H9 (cell line): ENCODE measurements around the gene PPOX. TPM values are rescaled to one million over a fixed set of nuclear protein-coding genes. Genes with fewer than 3 reads are reported as not detected.

Experiments used
- DNase-seq: peaks from one replicate; pipeline ENCODE4 v3.0.0-alpha.2; 2017
- H2AFZ ChIP-seq: one replicate; pipeline ENCODE4 v1.6.1; 2013; ENCODE audit warnings: mild to moderate bottlenecking, low read length, control low read depth, moderate library complexity
- H2AK5ac ChIP-seq: 2 replicates; pipeline ENCODE4 v1.6.1; 2013; ENCODE audit warnings: low read length, control low read depth, mixed read lengths; ENCODE audit not compliant: insufficient read length
- H2BK120ac ChIP-seq: one replicate; pipeline ENCODE4 v1.6.1; 2013; ENCODE audit warnings: low read depth, mild to moderate bottlenecking, low read length, control low read depth, inconsistent platforms; ENCODE audit not compliant: poor library complexity, severe bottlenecking
- H2BK12ac ChIP-seq: 2 replicates; pipeline ENCODE4 v1.6.1; 2013; ENCODE audit warnings: low read length, control low read depth, mixed read lengths, low read depth; ENCODE audit not compliant: insufficient read length
- H2BK15ac ChIP-seq: 2 replicates; pipeline ENCODE4 v1.6.1; 2013; ENCODE audit warnings: low read depth, low read length, control low read depth
- H2BK20ac ChIP-seq: one replicate; pipeline ENCODE4 v1.6.1; 2013; ENCODE audit warnings: low read depth, mild to moderate bottlenecking, low read length, control low read depth, inconsistent platforms; ENCODE audit not compliant: poor library complexity, severe bottlenecking
- H2BK5ac ChIP-seq: 2 replicates; pipeline ENCODE4 v1.6.1; 2013; ENCODE audit warnings: low read length, control low read depth, mixed read lengths; ENCODE audit not compliant: insufficient read length
- H3K14ac ChIP-seq: 2 replicates; pipeline ENCODE4 v1.6.1; 2013; ENCODE audit warnings: low read length, control low read depth; ENCODE audit not compliant: insufficient read depth
- H3K18ac ChIP-seq: 2 replicates; pipeline ENCODE4 v1.6.1; 2013; ENCODE audit warnings: low read depth, mild to moderate bottlenecking, mixed read lengths, low read length, control low read depth; ENCODE audit not compliant: insufficient read length
- H3K23ac ChIP-seq: 2 replicates; pipeline ENCODE4 v1.6.1; 2013; ENCODE audit warnings: low read length, control low read depth, mixed read lengths, low read depth; ENCODE audit not compliant: insufficient read length
- H3K23me2 ChIP-seq: 2 replicates; pipeline ENCODE4 v1.6.1; 2013; ENCODE audit warnings: low read depth, mild to moderate bottlenecking, mixed read lengths, low read length, control low read depth; ENCODE audit not compliant: insufficient read length, poor library complexity, severe bottlenecking
- H3K27ac ChIP-seq: 2 replicates; pipeline ENCODE4 v1.5.1; 2013; ENCODE audit warnings: low read length, control low read depth, mixed read lengths, low read depth; ENCODE audit not compliant: insufficient read length
- H3K27me3 ChIP-seq: 2 replicates; pipeline ENCODE4 v1.6.1; 2013; ENCODE audit warnings: low read length, control low read depth, inconsistent platforms; ENCODE audit not compliant: insufficient read depth
- H3K4ac ChIP-seq: 2 replicates; pipeline ENCODE4 v1.6.1; 2013; ENCODE audit warnings: low read depth, mild to moderate bottlenecking, control low read depth, inconsistent platforms, low read length, moderate library complexity
- H3K4me1 ChIP-seq: 2 replicates; pipeline ENCODE4 v1.6.1; 2013; ENCODE audit warnings: low read length, control low read depth, inconsistent platforms; ENCODE audit not compliant: insufficient read depth
- H3K4me2 ChIP-seq: 2 replicates; pipeline ENCODE4 v1.6.1; 2013; ENCODE audit warnings: low read length, control low read depth, mixed read lengths; ENCODE audit not compliant: insufficient read length, insufficient read depth
- H3K56ac ChIP-seq: 2 replicates; pipeline ENCODE4 v1.6.1; 2013; ENCODE audit warnings: low read depth, mild to moderate bottlenecking, mixed read lengths, low read length, control low read depth; ENCODE audit not compliant: insufficient read length
- H3K79me1 ChIP-seq: 2 replicates; pipeline ENCODE4 v1.6.1; 2013; ENCODE audit warnings: low read depth, mild to moderate bottlenecking, moderate library complexity, low read length, control low read depth, inconsistent platforms; ENCODE audit not compliant: insufficient read depth, poor library complexity, severe bottlenecking
- H3K79me2 ChIP-seq: 2 replicates; pipeline ENCODE4 v1.6.1; 2013; ENCODE audit warnings: low read length, control low read depth, inconsistent platforms; ENCODE audit not compliant: insufficient read depth
- H3K9ac ChIP-seq: 2 replicates; pipeline ENCODE4 v1.6.1; 2013; ENCODE audit warnings: low read length, control low read depth, mixed read lengths; ENCODE audit not compliant: insufficient read length; ENCODE audit errors: extremely low read depth
- H3K9me3 ChIP-seq: one replicate; pipeline ENCODE4 v1.6.1; 2013; ENCODE audit warnings: low read depth, low read length, inconsistent platforms; ENCODE audit not compliant: control insufficient read depth
- H3T11ph ChIP-seq: one replicate; pipeline ENCODE4 v1.6.1; 2013; ENCODE audit warnings: mild to moderate bottlenecking, low read length, control low read depth, inconsistent platforms
- H4K20me1 ChIP-seq: one replicate; pipeline ENCODE4 v1.6.1; 2013; ENCODE audit not compliant: control insufficient read depth, insufficient read length, insufficient read depth
- H4K5ac ChIP-seq: 2 replicates; pipeline ENCODE4 v1.6.1; 2013; ENCODE audit warnings: low read depth, mild to moderate bottlenecking, mixed read lengths, low read length, control low read depth; ENCODE audit not compliant: insufficient read length
- H4K8ac ChIP-seq: replicated peaks from 2 replicates; pipeline ENCODE4 v1.6.1; 2013; ENCODE audit warnings: low read length, control low read depth, mixed read lengths, low read depth; ENCODE audit not compliant: insufficient read length
- H4K91ac ChIP-seq: 2 replicates; pipeline ENCODE4 v1.6.1; 2013; ENCODE audit warnings: low read depth, mild to moderate bottlenecking, moderate library complexity, mixed read lengths, low read length, control low read depth; ENCODE audit not compliant: insufficient read length
- H3K27ac Mint-ChIP-seq, 3 experiments: 2 replicates in 2 of 3; 3 replicates in 1 of 3; pipeline ENCODE4 v1.8.0; 2020 to 2021; ENCODE audit warnings: mixed read lengths in 3 of 3, mild to moderate bottlenecking in 1 of 3, moderate library complexity in 1 of 3
- H3K27me3 Mint-ChIP-seq: 2 replicates; pipeline ENCODE4 v1.8.0; 2021; ENCODE audit warnings: low read depth, mild to moderate bottlenecking, moderate library complexity, mixed read lengths
- H3K36me3 Mint-ChIP-seq, 3 experiments: 2 replicates in 2 of 3; 3 replicates in 1 of 3; pipeline ENCODE4 v1.8.0; 2020 to 2021; ENCODE audit warnings: low read depth in 3 of 3, mixed read lengths in 3 of 3; ENCODE audit not compliant: insufficient read depth in 1 of 3
- H3K4me1 Mint-ChIP-seq, 2 experiments: 2 replicates each; pipeline ENCODE4 v1.8.0; 2020; ENCODE audit warnings: mixed read lengths in 2 of 2
- H3K4me3 Mint-ChIP-seq, 2 experiments: 2 replicates in 1 of 2; 3 replicates in 1 of 2; pipeline ENCODE4 v1.8.0; 2020 to 2021; ENCODE audit warnings: mild to moderate bottlenecking in 2 of 2, mixed read lengths in 2 of 2, moderate library complexity in 1 of 2
- H3K9me3 Mint-ChIP-seq, 2 experiments: 2 replicates in 1 of 2; 3 replicates in 1 of 2; pipeline ENCODE4 v1.8.0; 2020; ENCODE audit warnings: mild to moderate bottlenecking in 2 of 2, mixed read lengths in 2 of 2, moderate library complexity in 1 of 2
- WGBS: extraction: QIAGEN DNeasy Blood & Tissue Kit; methylation state at CpG from one replicate; pipeline ENCODE4 v1.1.7; 2013; ENCODE audit warnings: missing lambda C conversion rate, low lambda C conversion rate, mixed read lengths; ENCODE audit not compliant: insufficient read length; ENCODE audit errors: extremely low coverage; 5-methylcytosine and 5-hydroxymethylcytosine counted together
- total RNA-seq: library from RNA; stranded (reverse); gene quantifications from 2 replicates; pipeline ENCODE4 v1.2.1, GENCODE V29; 2021
- TF ChIP-seq, protein P1 (sequence below): fragments of 200-600 bp; sonication (generic); conservative IDR thresholded peaks from 3 replicates; pipeline ENCODE4 v1.8.0; 2021; ENCODE audit warnings: antibody characterized with exemption, mild to moderate bottlenecking

The PPOX gene
- total RNA-seq, 1 experiment from 2014 or later, result 39.8 TPM

DNA sequence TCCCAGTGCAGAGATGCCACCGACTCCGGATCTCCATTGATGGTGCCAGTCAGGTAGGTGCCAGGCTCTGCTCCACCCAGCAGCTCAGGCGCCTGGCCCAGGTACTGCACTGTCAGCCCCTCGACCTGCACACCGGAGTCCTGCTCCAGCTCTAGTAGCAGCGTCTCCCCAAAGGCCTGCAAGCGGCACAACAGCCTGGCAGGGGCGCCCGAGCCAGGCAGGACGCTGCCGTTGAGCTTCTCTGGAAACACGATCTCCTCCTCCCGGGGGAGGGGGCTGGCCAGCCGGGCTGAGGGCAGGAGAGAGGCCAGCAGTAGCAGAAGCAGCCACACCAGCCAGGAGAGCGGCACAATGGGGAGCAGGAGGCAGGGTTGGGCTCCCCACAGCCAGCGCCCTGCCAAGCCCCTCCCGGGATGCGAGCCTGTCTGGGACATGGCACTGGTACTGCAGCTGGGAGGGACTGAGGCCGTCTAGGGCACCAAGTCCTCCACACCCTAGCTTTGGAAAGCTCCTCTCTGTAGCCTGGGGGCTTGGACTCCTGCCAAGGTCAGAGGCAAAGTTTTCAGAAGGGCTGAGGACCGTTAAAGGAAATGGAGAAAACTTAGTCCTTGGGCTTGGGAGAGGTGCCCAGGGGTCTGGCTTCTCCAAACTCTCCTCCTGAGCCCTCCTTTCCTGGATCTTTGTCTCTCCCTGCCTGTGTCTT is 32.1 kb downstream of the PPOX start:
- H3K27me3 Mint-ChIP-seq, result no peaks in the 10 kb centered on the region
- Histone ChIP-seq H2BK5ac (no peak overlapping the region), H3K56ac (no peak overlapping the region), H3K79me2 (no peaks in the 10 kb centered on the region), H2BK12ac (no peak overlapping the region), H2BK20ac (no peak overlapping the region), H3K4ac (no peak overlapping the region), H2AFZ (no peak overlapping the region), H3K27ac (no peak overlapping the region), H3K18ac (peak overlapping the region; percentile 3), H4K20me1 (no peaks in the 10 kb centered on the region), H2AK5ac (no peak overlapping the region), H3K4me2 (peak overlapping the region; percentile 27), H2BK120ac (no peak overlapping the region), H3K23ac (no peak overlapping the region), H4K8ac (no peak overlapping the region), H2BK15ac (no peak overlapping the region), H3K79me1 (no peaks in the 10 kb centered on the region), H3K4me1 (peaks cover 24% of the 10 kb centered on the region), H4K5ac (no peak overlapping the region), H3K23me2 (peaks cover 7% of the 10 kb centered on the region), H4K91ac (no peak overlapping the region), H3K27me3 (no peaks in the 10 kb centered on the region; the same call in 1 of the 2 replicates), H3K14ac (peak overlapping the region; percentile 13; the same call in 1 of the 2 replicates), H3K9ac (no peak overlapping the region), H3T11ph (no peak overlapping the region), H3K9me3 (no peaks in the 10 kb centered on the region)
- H3K36me3 Mint-ChIP-seq, result peaks cover 0 to 14% (median 6%) of the 10 kb centered on the region in 3 experiments; a peak in 5 of 7 replicates
- H3K4me1 Mint-ChIP-seq, result peaks cover 57 to 64% of the 10 kb centered on the region in 2 experiments
- peak overlapping the region; percentile 72 to 93 (median 85); a peak in 5 of 7 replicates for H3K27ac Mint-ChIP-seq
- TF ChIP-seq, protein P1, sequence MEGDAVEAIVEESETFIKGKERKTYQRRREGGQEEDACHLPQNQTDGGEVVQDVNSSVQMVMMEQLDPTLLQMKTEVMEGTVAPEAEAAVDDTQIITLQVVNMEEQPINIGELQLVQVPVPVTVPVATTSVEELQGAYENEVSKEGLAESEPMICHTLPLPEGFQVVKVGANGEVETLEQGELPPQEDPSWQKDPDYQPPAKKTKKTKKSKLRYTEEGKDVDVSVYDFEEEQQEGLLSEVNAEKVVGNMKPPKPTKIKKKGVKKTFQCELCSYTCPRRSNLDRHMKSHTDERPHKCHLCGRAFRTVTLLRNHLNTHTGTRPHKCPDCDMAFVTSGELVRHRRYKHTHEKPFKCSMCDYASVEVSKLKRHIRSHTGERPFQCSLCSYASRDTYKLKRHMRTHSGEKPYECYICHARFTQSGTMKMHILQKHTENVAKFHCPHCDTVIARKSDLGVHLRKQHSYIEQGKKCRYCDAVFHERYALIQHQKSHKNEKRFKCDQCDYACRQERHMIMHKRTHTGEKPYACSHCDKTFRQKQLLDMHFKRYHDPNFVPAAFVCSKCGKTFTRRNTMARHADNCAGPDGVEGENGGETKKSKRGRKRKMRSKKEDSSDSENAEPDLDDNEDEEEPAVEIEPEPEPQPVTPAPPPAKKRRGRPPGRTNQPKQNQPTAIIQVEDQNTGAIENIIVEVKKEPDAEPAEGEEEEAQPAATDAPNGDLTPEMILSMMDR, result 0 out of 3 replicates have a peak, but pooled peaks have one; percentile 32
- WGBS, result no CpG with 5 or more reads among the region's 20 CpGs
- peak overlapping the region; percentile 59 to 65 for H3K4me3 Mint-ChIP-seq
- no peaks in the 10 kb centered on the region; a peak in 1 of 5 replicates for H3K9me3 Mint-ChIP-seq
- DNase-seq, result peak; percentile 83
